Measurements from ENCODE around the gene STN1.

The STN1 gene

GRCh38 chr10:103874730-103875129 lies 43.3 kb downstream of the STN1 start:
- no peaks in the 10 kb centered on the region for H3K27me3 ChIP-seq (ENCODE audit: control insufficient read depth, insufficient read depth, low read length)

GRCh38 chr10:103872137-103872931 lies 45.6 kb downstream of the STN1 start:
- Histone ChIP-seq H3K27me3 (ENCODE audit: control insufficient read depth, insufficient read depth, low read length) (no peaks in the 10 kb centered on the region), H3K4me3 (ENCODE audit: low read depth, low read length) (no peak overlapping the region), H3K9ac (ENCODE audit: low read depth, low read length) (no peak overlapping the region), H3K9me3 (ENCODE audit: control insufficient read depth, insufficient read depth, low read length) (no peaks in the 10 kb centered on the region), H3K36me3 (ENCODE audit: control insufficient read depth, insufficient read depth, low read length) (no peaks in the 10 kb centered on the region), H3K4me1 (ENCODE audit: control insufficient read depth, insufficient read depth, low read length) (peaks cover 3% of the 10 kb centered on the region)

More at GRCh38 chr10:103874730-103875129, 43.3 kb downstream of the STN1 start:
- Histone ChIP-seq H3K9ac (ENCODE audit: low read depth, low read length) (no peak overlapping the region), H3K9me3 (ENCODE audit: control insufficient read depth, insufficient read depth, low read length) (no peaks in the 10 kb centered on the region), H3K36me3 (ENCODE audit: control insufficient read depth, insufficient read depth, low read length) (no peaks in the 10 kb centered on the region), H3K4me1 (ENCODE audit: control insufficient read depth, insufficient read depth, low read length) (peaks cover 3% of the 10 kb centered on the region), H3K4me3 (ENCODE audit: low read depth, low read length) (no peak overlapping the region)

GRCh38 chr10:103871006-103871405 lies 47.0 kb downstream of the STN1 start:
- H3K9ac ChIP-seq (ENCODE audit: low read depth, low read length), result no peak overlapping the region
- H3K4me3 ChIP-seq (ENCODE audit: low read depth, low read length), result no peak overlapping the region
- no peaks in the 10 kb centered on the region for H3K36me3 ChIP-seq (ENCODE audit: control insufficient read depth, insufficient read depth, low read length)
- no peaks in the 10 kb centered on the region for H3K27me3 ChIP-seq (ENCODE audit: control insufficient read depth, insufficient read depth, low read length)
- H3K9me3 ChIP-seq (ENCODE audit: control insufficient read depth, insufficient read depth, low read length), result no peaks in the 10 kb centered on the region
- peaks cover 3% of the 10 kb centered on the region for H3K4me1 ChIP-seq (ENCODE audit: control insufficient read depth, insufficient read depth, low read length)

- H3K36me3 ChIP-seq (ENCODE audit: control insufficient read depth, insufficient read depth, low read length), result no peaks in the 10 kb centered on the region
- H3K9ac ChIP-seq (ENCODE audit: low read depth, low read length), result no peak overlapping the region
- no peak overlapping the region for H3K4me3 ChIP-seq (ENCODE audit: low read depth, low read length)
- no peaks in the 10 kb centered on the region for H3K9me3 ChIP-seq (ENCODE audit: control insufficient read depth, insufficient read depth, low read length)
- no peaks in the 10 kb centered on the region for H3K27me3 ChIP-seq (ENCODE audit: control insufficient read depth, insufficient read depth, low read length)
- peaks cover 3% of the 10 kb centered on the region for H3K4me1 ChIP-seq (ENCODE audit: control insufficient read depth, insufficient read depth, low read length)
Measured at GRCh38 chr10:103870516-103870915, 47.5 kb downstream of the STN1 start.

- Histone ChIP-seq H3K36me3 (ENCODE audit: control insufficient read depth, insufficient read depth, low read length) (no peaks in the 10 kb centered on the region), H3K27me3 (ENCODE audit: control insufficient read depth, insufficient read depth, low read length) (no peaks in the 10 kb centered on the region), H3K9me3 (ENCODE audit: control insufficient read depth, insufficient read depth, low read length) (no peaks in the 10 kb centered on the region), H3K9ac (ENCODE audit: low read depth, low read length) (no peak overlapping the region), H3K4me3 (ENCODE audit: low read depth, low read length) (no peak overlapping the region), H3K4me1 (ENCODE audit: control insufficient read depth, insufficient read depth, low read length) (peaks cover 3% of the 10 kb centered on the region)
Measured at GRCh38 chr10:103869336-103869735, 48.6 kb downstream of the STN1 start.

GRCh38 chr10:103868200-103868599 lies 49.8 kb downstream of the STN1 start:
- Histone ChIP-seq H3K9ac (ENCODE audit: low read depth, low read length) (no peak overlapping the region), H3K36me3 (ENCODE audit: control insufficient read depth, insufficient read depth, low read length) (no peaks in the 10 kb centered on the region), H3K4me3 (ENCODE audit: low read depth, low read length) (no peak overlapping the region), H3K4me1 (ENCODE audit: control insufficient read depth, insufficient read depth, low read length) (peaks cover 3% of the 10 kb centered on the region), H3K27me3 (ENCODE audit: control insufficient read depth, insufficient read depth, low read length) (no peaks in the 10 kb centered on the region), H3K9me3 (ENCODE audit: control insufficient read depth, insufficient read depth, low read length) (no peaks in the 10 kb centered on the region)

- Histone ChIP-seq H3K9ac (ENCODE audit: low read depth, low read length) (no peak overlapping the region), H3K9me3 (ENCODE audit: control insufficient read depth, insufficient read depth, low read length) (no peaks in the 10 kb centered on the region), H3K4me3 (ENCODE audit: low read depth, low read length) (no peak overlapping the region), H3K27me3 (ENCODE audit: control insufficient read depth, insufficient read depth, low read length) (peaks cover 16% of the 10 kb centered on the region), H3K4me1 (ENCODE audit: control insufficient read depth, insufficient read depth, low read length) (peaks cover under 1% of the 10 kb centered on the region), H3K36me3 (ENCODE audit: control insufficient read depth, insufficient read depth, low read length) (no peaks in the 10 kb centered on the region)
Measured at GRCh38 chr10:103861505-103861904, 56.5 kb downstream of the STN1 start.

- peaks cover 5% of the 10 kb centered on the region for H3K4me1 ChIP-seq (ENCODE audit: control insufficient read depth, insufficient read depth, low read length)
Measured at GRCh38 chr10:103859161-103860086, 58.6 kb downstream of the STN1 start.

GRCh38 chr10:103858360-103858759 lies 59.6 kb downstream of the STN1 start:
- Histone ChIP-seq H3K36me3 (ENCODE audit: control insufficient read depth, insufficient read depth, low read length) (no peaks in the 10 kb centered on the region), H3K27me3 (ENCODE audit: control insufficient read depth, insufficient read depth, low read length) (peaks cover 35% of the 10 kb centered on the region), H3K9me3 (ENCODE audit: control insufficient read depth, insufficient read depth, low read length) (no peaks in the 10 kb centered on the region), H3K4me3 (ENCODE audit: low read depth, low read length) (no peak overlapping the region), H3K9ac (ENCODE audit: low read depth, low read length) (no peak overlapping the region), H3K4me1 (ENCODE audit: control insufficient read depth, insufficient read depth, low read length) (peaks cover 10% of the 10 kb centered on the region)

More at GRCh38 chr10:103859161-103860086, 58.6 kb downstream of the STN1 start:
- Histone ChIP-seq H3K9me3 (ENCODE audit: control insufficient read depth, insufficient read depth, low read length) (no peaks in the 10 kb centered on the region), H3K27me3 (ENCODE audit: control insufficient read depth, insufficient read depth, low read length) (peaks cover 25% of the 10 kb centered on the region), H3K4me3 (ENCODE audit: low read depth, low read length) (no peak overlapping the region), H3K36me3 (ENCODE audit: control insufficient read depth, insufficient read depth, low read length) (no peaks in the 10 kb centered on the region), H3K9ac (ENCODE audit: low read depth, low read length) (no peak overlapping the region)

- Histone ChIP-seq H3K4me3 (ENCODE audit: low read depth, low read length) (no peak overlapping the region), H3K9me3 (ENCODE audit: control insufficient read depth, insufficient read depth, low read length) (no peaks in the 10 kb centered on the region), H3K9ac (ENCODE audit: low read depth, low read length) (no peak overlapping the region), H3K36me3 (ENCODE audit: control insufficient read depth, insufficient read depth, low read length) (no peaks in the 10 kb centered on the region), H3K27me3 (ENCODE audit: control insufficient read depth, insufficient read depth, low read length) (peaks cover 42% of the 10 kb centered on the region), H3K4me1 (ENCODE audit: control insufficient read depth, insufficient read depth, low read length) (peaks cover 10% of the 10 kb centered on the region)
Measured at GRCh38 chr10:103856797-103857170, 61.2 kb downstream of the STN1 start.

GRCh38 chr10:103855852-103856796 lies 61.9 kb downstream of the STN1 start:
- H3K4me3 ChIP-seq (ENCODE audit: low read depth, low read length), result peak overlapping the region; percentile 60
- H3K9ac ChIP-seq (ENCODE audit: low read depth, low read length), result no peak overlapping the region
- no peaks in the 10 kb centered on the region for H3K9me3 ChIP-seq (ENCODE audit: control insufficient read depth, insufficient read depth, low read length)
- no peaks in the 10 kb centered on the region for H3K36me3 ChIP-seq (ENCODE audit: control insufficient read depth, insufficient read depth, low read length)
- peaks cover 10% of the 10 kb centered on the region for H3K4me1 ChIP-seq (ENCODE audit: control insufficient read depth, insufficient read depth, low read length)
- peaks cover 42% of the 10 kb centered on the region for H3K27me3 ChIP-seq (ENCODE audit: control insufficient read depth, insufficient read depth, low read length)
